SKM-1 (cell line): Measurements from ENCODE around the gene CCDC88C.

Experiments used
- DNase-seq: peaks from one replicate; lab custom pipeline; 2025; ENCODE audit not compliant: unreplicated experiment; lab: John Stamatoyannopoulos, UW

Gene CCDC88C

GRCh38 chr14:91380610-91381371 is 36.8 kb downstream of the CCDC88C start:
- DNase-seq = no peak

GRCh38 chr14:91380123-91380522 is 37.5 kb downstream of the CCDC88C start:
- DNase-seq = no peak

- no peak for DNase-seq
These were observed 38.1 kb downstream of the CCDC88C start for GRCh38 chr14:91379579-91379932.

- DNase-seq = no peak
These were observed 38.6 kb downstream of the CCDC88C start for GRCh38 chr14:91378930-91379578.

GRCh38 chr14:91377700-91378652 is 39.6 kb downstream of the CCDC88C start:
- DNase-seq = no peak

- no peak for DNase-seq
These were observed 40.8 kb downstream of the CCDC88C start for GRCh38 chr14:91376547-91377477.

- no peak for DNase-seq
These were observed 41.7 kb downstream of the CCDC88C start for GRCh38 chr14:91375720-91376452.

GRCh38 chr14:91374879-91375702 is 42.5 kb downstream of the CCDC88C start:
- DNase-seq = no peak

- DNase-seq = no peak
These were observed 43.2 kb downstream of the CCDC88C start for GRCh38 chr14:91374287-91374878.

- no peak for DNase-seq
These were observed 43.9 kb downstream of the CCDC88C start for GRCh38 chr14:91373591-91374254.

- no peak for DNase-seq
These were observed 44.7 kb downstream of the CCDC88C start for GRCh38 chr14:91372671-91373495.

GRCh38 chr14:91371990-91372375 is 45.6 kb downstream of the CCDC88C start:
- no peak for DNase-seq

GRCh38 chr14:91371011-91371989 is 46.3 kb downstream of the CCDC88C start:
- no peak for DNase-seq

GRCh38 chr14:91369628-91370445 is 47.8 kb downstream of the CCDC88C start:
- no peak for DNase-seq

GRCh38 chr14:91368776-91369416 is 48.7 kb downstream of the CCDC88C start:
- no peak for DNase-seq
